Body of pancreas (tissue), 4 donors: ENCODE data around the gene HAPLN2.

ENCODE experiments used
- POLR2A ChIP-seq, 3 donors: fragments of 450-650 bp; IDR thresholded peaks; one replicate each; pipeline ENCODE4 v1.6.1; 2016; ENCODE audit warnings: antibody characterized with exemption in 3 of 3, mild to moderate bottlenecking in 2 of 3
- TF ChIP-seq, protein P1 (sequence below), 7 experiments: fragments of 450-650 bp in 4 of 7; fragments of 200-600 bp in 3 of 7; sonication (generic) in 3 of 7; IDR thresholded peaks; one replicate each; pipeline ENCODE4 v1.5.1; 2016 to 2019; ENCODE audit warnings: antibody characterized with exemption in 7 of 7

DNA sequence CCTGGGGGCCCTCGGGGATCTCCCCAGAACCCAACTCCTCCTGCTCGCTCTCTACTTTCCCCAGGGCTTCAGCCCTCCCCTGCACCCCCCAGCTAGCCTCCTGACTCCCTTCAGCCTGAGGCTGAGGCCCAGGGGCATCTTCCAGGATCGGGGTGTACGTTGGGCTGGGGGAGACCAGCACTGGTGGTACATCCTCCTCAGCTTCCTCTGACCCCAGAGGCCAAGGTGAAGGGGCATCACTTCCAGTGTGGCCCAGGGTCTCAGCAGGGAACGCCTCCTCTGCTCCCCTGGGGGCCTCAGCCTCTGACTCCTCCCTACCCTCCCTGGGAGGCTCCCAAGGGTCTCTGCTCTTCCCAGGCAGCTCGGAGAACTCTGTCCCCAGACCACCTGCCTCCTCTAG is 51.1 kb downstream of the HAPLN2 start:
- no peak for TF ChIP-seq POLR2A (IDR thresholded peaks at IDR 0.05)
- TF ChIP-seq, protein P1, sequence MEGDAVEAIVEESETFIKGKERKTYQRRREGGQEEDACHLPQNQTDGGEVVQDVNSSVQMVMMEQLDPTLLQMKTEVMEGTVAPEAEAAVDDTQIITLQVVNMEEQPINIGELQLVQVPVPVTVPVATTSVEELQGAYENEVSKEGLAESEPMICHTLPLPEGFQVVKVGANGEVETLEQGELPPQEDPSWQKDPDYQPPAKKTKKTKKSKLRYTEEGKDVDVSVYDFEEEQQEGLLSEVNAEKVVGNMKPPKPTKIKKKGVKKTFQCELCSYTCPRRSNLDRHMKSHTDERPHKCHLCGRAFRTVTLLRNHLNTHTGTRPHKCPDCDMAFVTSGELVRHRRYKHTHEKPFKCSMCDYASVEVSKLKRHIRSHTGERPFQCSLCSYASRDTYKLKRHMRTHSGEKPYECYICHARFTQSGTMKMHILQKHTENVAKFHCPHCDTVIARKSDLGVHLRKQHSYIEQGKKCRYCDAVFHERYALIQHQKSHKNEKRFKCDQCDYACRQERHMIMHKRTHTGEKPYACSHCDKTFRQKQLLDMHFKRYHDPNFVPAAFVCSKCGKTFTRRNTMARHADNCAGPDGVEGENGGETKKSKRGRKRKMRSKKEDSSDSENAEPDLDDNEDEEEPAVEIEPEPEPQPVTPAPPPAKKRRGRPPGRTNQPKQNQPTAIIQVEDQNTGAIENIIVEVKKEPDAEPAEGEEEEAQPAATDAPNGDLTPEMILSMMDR (IDR thresholded peaks at IDR 0.05) = no peak
